IMR-90 (cell line): Measurements from ENCODE around the gene PAX8.

Source experiments
- USF2 ChIP-seq: fragments of 150-350 bp; IDR thresholded peaks from 2 replicates; pipeline ENCODE4 v1.6.1; 2017; ENCODE audit warnings: mild to moderate bottlenecking, antibody characterized with exemption, low read length, low read depth
- TF ChIP-seq, protein P1 (sequence below): conservative IDR thresholded peaks from 2 replicates; pipeline ENCODE4 v1.5.1; 2012; ENCODE audit warnings: mild to moderate bottlenecking, low read depth, low read length, improper control_type of control experiment

DNA sequence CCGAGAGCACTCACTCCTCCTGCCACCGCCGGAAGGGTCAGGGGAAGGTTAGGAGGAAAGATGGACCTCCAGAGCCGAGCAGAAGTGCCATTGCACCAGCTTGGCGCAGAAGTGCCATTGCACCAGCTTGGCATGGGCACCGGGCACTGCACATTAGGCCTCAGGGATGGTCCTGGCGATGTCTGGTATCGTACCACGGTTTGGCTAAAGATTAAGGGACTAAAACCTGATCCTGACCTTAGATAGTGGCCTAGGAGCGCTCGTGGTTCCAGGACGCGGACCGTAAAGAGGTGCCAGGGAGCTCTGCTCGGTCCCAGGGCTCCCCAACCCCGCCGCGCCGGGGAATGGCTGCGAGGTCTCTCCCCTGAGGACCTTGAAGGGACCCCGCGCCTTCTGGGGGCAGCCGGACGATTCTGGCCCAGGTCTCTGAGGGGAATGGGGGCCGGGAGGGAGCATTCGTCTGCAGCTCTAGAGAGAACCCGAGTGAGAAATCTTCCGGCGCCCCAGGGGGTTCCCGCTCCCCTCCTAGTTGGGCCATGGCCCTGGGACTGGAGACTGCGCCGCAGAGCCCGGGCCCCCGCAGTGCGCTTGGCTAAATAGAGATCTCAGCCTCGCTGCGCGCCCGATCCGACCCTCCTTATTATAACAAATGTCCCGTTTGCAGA, 1.8 kb downstream of the PAX8 start:
- TF ChIP-seq, protein P1, sequence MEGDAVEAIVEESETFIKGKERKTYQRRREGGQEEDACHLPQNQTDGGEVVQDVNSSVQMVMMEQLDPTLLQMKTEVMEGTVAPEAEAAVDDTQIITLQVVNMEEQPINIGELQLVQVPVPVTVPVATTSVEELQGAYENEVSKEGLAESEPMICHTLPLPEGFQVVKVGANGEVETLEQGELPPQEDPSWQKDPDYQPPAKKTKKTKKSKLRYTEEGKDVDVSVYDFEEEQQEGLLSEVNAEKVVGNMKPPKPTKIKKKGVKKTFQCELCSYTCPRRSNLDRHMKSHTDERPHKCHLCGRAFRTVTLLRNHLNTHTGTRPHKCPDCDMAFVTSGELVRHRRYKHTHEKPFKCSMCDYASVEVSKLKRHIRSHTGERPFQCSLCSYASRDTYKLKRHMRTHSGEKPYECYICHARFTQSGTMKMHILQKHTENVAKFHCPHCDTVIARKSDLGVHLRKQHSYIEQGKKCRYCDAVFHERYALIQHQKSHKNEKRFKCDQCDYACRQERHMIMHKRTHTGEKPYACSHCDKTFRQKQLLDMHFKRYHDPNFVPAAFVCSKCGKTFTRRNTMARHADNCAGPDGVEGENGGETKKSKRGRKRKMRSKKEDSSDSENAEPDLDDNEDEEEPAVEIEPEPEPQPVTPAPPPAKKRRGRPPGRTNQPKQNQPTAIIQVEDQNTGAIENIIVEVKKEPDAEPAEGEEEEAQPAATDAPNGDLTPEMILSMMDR, result no peak
- no peak for TF ChIP-seq USF2
